G401 (cell line): ENCODE results near the gene TTC9B. TPM values are rescaled to one million over a fixed set of nuclear protein-coding genes. Genes with fewer than 3 reads are reported as not detected.
"Not testable (repeated sequence)": the region's sequence is repeated elsewhere in the genome, so short reads cannot be mapped to it uniquely, and the experiment has no call there.

Experiments
- DNase-seq: peaks from one replicate; pipeline ENCODE4 v3.0.0-alpha.2; 2015; ENCODE audit warnings: low spot score
- in situ Hi-C: cut with HindIII; loops from 2 replicates; pipeline ENCODE4 v1.10.0; 2016; ENCODE audit warnings: low sequenced_read_pairs, mixed read lengths
- total RNA-seq: library from RNA; depleted of rRNA; stranded (reverse); fragments of >200 nt; shearing (Covaris generic); gene quantifications from 2 replicates; pipeline ENCODE4 v1.2.3, GENCODE V29; 2014

The TTC9B gene
- total RNA-seq, 1 experiment from 2014 or later: not detected

DNA sequence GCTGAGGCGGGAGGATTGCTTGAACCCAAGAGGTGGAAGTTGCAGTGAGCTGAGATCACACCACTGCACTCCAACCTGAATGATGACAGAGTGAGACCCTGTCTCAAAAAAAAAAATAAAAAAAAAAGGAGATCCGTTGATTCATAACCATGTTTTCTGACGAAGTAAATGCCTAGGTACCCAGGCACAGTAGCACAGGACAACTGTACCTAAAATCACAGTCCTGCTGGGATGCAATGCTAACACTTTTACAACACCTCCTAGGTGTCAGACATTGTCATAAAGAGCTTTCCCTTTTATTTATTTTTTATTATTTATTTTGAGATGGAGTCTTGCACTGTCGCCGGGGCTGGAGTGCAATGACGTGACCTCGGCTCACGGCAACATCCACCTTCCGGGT is 2.5 kb upstream of the TTC9B start:
- in situ Hi-C loops: no loop called here

DNA sequence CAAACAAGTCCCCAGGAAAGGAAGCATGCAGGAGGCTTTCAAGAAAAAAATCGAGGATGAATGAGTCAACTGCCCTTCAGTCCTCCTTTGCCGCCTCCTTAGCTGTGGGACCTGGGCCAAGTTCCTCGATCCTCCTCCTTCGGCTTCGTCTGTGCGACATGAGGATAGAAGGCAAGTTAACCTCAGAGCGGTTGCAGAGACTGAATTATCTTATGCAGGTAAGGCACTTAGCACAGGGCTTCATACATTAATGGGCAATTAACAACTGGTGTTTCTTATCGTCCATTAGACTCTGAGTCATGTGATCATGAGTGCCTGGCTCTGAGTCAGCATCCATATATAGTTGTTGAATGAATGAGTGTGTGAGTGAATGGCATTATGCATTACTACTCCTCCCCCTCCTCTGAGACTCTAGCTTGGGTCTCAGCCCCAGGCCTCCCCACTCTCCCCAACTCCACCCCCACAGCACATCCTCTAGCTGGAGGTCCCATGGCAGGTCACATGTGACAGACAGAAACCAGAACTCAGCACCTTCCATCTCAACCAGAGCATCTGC is 1.6 kb upstream of the TTC9B start:
- in situ Hi-C loops: no loop called here
- DNase-seq: no peak

More for the DNA sequence above, 2.5 kb upstream of the TTC9B start:
- no peak for DNase-seq

DNA sequence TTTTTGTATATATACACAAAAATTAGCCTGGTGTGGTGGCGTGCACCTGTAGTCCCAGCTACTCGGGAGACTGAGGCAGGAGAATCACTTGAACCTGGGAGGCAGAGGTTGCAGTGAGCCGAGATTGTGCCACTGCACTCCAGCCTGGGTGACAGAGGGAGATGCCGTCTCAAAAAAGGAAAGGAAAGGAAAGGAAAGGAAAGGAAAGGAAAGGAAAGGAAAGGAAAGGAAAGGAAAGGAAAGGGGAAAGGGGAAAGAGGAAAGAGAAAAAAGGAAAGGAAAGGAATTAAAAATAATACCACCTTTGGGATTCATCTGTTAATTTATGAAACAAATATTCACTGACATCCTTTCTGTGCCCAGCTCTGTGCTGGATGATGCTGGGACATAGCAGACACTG is 845 bp upstream of the TTC9B start:
- in situ Hi-C loops: not testable (repeated sequence)

DNA sequence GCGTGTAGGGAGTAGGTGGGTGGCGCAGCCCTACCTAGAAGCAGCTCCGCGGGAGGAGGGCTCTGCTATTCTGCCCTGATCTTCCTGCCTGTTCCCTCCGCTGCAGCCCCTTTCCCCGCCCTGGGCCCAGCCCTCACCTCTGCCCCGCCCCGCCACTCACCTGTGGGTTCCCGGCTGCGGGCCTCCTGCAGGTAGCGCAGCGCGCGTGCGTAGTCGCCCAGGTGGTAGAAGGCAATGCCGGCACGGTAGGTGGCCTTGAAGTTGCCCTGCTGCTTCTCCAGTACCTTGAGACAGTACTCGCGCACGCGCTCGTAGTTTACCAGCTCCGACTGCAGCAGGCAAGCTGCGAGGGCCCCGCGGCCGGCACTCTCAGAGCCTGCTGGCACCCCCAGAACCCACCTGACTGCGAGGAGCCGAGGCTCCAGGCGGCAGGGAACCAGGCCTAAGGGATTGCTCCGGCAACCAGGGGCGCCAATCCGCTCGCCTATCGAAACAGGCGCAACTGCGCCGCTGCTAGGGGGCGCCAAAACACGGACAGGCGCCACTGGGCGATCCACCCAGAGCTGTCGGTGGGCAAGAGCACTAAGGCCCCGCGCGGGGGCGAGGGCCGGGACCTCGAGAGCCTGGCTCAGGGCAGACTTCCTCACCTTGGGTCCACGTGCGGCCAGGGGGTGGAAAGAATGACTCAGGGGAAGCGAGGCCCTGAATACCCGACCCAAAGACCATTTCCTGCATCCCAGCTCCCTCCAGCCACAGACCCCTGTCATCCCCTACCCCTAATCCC is 965 bp downstream of the TTC9B start:
- peak; percentile 71 for DNase-seq
- in situ Hi-C loops: no loop called here

More for the DNA sequence above, 845 bp upstream of the TTC9B start:
- DNase-seq: not testable (repeated sequence)

DNA sequence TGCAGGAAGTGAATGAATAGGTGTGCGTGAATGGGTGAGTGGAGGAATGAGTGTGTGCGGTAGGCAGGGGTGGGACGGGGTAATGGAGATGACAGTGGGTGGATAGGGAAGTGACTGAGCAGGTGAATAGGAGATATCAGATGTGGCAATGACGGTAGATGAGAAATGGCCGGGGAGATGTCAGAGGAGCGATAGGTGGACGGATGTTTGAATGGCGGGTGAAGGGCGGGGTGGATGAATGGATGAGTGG is 1.5 kb downstream of the TTC9B start:
- peak; percentile 26 for DNase-seq
- in situ Hi-C loops: no loop called here

DNA sequence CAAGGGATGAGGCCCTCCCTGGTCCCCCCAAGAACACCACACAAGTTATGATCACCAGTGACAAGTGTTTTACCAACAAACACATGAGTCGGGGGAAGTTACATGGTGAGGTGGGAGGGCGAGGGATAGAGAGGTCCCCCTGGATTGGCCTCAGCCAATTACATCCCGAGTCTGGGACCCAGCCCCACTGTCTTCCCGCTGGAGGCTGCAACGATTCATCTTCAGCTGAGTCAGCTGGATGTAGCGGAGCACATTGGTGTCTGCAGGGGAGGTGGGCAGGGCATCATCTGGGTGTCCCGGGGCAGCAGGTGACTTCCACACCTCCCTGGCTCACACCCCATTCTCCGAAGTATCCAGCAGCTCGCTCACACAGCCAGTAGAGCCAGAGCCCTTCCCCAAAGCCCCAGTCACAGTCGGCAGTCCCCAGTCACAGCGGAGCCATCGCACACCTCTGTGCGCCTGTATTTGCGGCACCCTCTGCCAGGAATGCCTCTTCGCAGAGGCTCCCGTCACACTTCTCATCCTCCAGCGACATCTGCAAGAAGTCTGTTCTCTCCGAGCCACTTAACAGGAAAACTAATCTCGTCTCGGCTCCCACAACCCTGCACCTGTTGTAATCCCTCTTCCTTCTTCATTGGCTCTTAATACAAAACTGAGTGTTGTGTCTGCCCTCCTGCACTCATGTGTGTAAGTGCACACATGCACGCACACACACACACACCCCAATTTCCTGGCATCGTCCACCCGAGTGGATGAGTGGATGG is 2.0 kb downstream of the TTC9B start:
- DNase-seq: peak; percentile 27
- in situ Hi-C loops: no loop called here

DNA sequence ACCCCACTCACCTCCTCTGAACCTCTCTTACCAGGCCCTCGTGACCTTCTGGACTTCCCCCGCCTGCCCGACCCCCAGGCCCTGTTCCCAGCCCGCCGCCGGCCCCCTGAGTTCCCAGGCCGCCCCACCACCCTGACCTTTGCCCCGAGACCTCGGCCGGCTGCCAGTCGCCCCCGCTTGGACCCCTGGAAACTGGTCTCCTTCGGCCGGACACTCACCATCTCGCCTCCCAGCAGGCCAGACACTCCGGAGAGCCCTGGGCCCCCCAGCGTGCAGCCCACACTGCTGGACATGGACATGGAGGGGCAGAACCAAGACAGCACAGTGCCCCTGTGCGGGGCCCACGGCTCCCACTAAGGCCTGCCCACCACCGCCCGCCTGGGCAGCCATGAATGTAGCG is 3.2 kb downstream of the TTC9B start:
- DNase-seq: no peak
- in situ Hi-C loops: no loop called here

DNA sequence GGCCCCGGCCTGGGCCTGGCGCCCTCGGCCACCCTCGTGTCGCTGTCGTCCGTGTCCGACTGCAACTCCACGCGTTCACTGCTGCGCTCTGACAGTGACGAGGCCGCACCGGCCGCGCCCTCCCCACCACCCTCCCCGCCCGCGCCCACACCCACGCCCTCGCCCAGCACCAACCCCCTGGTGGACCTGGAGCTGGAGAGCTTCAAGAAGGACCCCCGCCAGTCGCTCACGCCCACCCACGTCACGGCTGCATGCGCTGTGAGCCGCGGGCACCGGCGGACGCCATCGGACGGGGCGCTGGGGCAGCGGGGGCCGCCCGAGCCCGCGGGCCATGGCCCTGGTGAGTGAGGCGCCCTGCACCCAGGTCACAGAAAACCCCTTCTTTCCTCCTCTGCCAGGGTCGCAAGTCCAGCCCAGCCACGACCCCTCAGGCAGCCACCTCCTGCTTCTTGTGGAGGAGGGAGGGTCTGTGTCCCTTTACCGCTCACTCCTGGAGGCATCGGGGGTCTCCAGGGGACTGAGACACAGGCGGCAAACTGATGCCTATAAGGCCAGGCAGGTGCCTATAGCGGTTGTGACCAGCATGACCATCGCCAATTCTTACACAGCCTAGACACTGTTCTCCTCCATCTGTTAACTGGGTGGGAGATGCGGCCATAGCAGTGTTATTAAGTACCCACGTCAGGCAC is 4.2 kb downstream of the TTC9B start:
- in situ Hi-C loops: no loop called here
- no peak for DNase-seq

DNA sequence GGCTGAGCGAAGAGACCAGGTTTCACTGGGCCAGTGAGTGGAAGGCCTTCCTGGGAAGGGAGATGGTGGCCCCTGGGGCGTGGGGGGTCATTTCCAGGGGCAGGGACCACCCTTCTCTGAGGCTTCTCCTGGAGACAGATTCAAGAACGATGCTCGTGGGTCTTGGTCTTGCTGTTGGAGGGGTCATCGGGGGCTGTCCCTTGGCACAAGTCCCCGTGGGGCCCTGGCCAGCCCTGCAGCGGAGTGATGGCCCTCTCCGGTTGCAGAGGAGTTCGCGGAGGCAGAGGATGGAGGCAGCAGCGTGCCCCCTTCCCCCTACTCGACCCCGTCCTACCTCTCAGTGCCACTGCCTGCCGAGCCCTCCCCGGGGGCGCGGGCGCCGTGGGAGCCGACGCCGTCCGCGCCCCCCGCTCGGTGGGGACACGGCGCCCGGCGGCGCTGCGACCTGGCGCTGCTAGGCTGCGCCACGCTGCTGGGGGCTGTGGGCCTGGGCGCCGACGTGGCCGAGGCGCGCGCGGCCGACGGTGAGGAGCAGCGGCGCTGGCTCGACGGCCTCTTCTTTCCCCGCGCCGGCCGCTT is 4.8 kb downstream of the TTC9B start:
- in situ Hi-C loops: no loop called here
- no peak for DNase-seq

DNA sequence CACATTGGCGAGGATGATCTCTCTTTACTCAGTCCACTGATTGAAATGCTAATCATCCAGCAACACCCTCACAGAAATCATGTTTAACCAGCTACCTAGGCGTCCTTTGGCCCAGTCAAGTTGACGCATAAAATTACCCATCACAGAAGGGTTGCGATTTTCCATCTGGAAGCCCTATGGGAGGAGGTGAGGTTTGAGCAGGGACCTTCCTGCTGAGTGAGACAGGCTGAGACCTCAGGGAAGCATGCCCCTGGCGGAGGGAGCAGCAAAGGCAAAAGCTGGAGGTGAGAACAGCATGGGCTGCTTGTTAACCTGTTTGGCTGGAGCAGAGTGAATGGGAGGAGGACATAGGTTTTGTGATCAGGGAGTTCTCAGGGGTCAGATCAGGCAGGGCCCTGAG is 7.3 kb downstream of the TTC9B start:
- in situ Hi-C loops: no loop called here
- no peak for DNase-seq

DNA sequence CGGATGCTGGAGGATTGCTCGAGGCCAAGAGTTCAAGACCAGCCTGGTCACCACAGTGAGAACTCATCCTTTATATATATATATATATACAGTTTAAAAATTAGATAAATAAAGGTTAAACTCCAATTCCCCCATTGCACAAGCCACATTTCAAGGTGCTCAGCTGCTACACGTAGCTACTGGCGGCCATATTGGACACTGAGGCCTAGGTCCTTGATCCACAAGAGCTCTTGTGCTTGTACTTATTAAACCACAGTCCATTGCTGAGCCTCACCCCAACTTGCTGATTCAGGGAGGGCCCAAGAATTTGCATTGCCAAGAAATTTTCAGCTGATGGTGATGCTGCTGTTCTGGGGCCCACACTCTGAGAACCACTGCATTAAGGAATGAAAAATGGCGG is 9.6 kb downstream of the TTC9B start:
- no peak for DNase-seq
- in situ Hi-C loops: no loop called here

DNA sequence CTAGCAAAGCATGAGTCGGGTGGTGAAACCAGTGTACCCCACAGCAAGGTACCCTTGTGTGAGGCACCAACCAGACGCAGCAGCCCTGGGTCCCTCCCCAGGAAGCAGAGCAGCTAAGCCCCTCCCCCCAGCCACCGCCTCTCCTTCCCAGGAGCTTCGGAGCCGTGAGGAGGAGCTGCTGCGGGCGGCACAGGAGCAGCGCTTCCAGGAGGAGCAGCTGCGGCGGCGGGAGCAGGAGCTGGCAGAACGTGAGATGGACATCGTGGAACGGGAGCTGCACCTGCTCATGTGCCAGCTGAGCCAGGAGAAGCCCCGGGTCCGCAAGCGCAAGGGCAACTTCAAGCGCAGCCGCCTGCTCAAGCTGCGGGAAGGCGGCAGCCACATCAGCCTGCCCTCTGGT is 12.4 kb downstream of the TTC9B start:
- in situ Hi-C loops: no loop called here
- DNase-seq: no peak

DNA sequence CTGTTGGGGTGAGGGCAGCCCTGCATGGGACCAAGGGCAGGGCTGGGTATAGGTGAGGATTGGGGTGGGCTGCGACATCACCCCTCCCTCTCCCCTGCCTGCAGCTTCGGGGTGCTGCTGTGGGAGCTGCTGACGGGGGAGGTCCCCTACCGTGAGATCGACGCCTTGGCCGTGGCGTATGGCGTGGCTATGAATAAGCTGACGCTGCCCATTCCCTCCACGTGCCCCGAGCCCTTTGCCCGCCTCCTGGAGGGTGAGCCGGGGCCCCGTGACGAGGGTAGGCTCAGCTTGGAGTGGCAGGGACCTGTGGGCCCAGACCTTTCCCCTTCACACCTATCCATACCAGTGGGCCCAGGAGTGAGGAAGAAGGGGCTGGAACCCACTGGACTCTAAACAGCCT is 13.8 kb downstream of the TTC9B start:
- in situ Hi-C loops: no loop called here
- no peak for DNase-seq

DNA sequence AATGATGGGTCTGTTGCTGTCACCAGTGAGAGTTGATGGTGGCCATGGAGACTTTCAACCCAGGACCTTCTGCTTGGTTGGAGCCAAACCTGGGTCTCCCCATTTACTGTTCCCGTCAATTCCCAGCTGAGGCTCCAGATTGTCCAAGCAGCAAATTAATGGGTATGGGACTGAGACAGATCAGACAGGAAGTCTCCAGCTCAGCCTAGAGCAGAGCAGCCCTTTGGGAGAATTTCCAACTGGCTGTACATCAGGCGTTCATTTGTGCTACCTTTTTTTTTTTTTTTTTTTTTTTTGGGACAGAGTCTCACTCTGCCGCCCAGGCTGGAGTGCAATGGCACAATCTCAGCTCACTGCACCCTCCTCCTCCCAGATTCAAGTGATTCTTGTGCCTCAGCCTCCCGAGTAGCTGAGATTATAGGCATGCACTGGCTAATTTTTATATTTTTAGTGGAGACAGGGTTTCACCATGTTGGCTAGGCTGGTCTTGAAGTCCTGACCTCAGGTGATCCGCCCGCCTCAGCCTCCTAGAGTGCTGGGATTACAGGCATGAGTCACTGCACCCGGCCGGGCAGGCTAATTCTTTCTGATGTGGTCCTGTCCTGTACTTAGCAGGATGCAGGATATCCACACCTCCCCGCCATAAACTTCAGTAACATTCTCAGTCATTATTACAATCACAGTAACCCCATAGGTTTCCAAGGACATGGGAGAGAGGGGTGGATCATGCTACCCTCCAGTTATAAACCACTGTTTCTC is 17.7 kb downstream of the TTC9B start:
- in situ Hi-C loops: no loop called here
- DNase-seq: peak; percentile 60

DNA sequence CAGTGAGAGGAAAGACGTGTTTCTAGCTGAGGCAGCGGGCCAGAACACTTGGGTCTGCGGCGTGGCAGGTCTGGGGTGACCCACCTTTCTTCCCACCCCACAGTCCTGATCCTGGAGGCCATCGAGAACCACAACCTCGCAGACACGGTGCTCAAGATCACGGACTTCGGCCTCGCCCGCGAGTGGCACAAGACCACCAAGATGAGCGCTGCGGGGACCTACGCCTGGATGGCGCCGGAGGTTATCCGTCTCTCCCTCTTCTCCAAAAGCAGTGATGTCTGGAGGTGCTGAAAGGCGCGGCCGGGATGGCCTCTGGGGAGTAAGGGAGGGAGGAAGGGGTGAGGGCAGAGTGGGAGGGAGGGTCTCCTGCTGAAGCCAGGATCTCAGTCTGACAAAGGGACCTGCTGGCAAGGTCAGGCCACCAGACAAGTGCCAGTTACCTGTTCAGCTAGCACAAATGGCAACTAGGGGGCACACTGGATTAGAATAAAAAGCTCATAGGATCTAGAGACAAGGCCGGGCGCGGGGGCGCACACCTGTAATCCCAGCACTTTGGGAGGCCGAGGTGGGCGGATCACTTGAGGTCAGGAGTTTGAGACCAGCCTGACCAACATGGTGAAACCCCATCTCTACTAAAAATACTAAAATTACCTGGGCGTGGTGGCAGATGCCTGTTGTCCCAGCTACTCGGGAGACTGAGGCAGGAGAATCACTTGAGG is 19.8 kb downstream of the TTC9B start:
- DNase-seq: no peak
- in situ Hi-C loops: no loop called here

DNA sequence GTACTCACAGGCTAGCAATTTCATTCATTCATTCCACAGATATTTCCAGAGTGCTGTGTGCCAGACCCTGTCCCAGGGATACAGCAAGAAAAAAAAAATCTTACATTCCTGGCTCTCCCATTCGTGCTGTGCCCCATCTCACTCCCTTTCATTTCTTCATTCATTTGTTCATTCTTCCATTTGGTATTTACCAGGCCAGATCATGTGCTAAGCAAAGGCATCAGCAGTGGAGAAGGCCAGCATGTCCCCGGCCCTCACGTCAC is 24.7 kb downstream of the TTC9B start:
- in situ Hi-C loops: no loop called here

DNA sequence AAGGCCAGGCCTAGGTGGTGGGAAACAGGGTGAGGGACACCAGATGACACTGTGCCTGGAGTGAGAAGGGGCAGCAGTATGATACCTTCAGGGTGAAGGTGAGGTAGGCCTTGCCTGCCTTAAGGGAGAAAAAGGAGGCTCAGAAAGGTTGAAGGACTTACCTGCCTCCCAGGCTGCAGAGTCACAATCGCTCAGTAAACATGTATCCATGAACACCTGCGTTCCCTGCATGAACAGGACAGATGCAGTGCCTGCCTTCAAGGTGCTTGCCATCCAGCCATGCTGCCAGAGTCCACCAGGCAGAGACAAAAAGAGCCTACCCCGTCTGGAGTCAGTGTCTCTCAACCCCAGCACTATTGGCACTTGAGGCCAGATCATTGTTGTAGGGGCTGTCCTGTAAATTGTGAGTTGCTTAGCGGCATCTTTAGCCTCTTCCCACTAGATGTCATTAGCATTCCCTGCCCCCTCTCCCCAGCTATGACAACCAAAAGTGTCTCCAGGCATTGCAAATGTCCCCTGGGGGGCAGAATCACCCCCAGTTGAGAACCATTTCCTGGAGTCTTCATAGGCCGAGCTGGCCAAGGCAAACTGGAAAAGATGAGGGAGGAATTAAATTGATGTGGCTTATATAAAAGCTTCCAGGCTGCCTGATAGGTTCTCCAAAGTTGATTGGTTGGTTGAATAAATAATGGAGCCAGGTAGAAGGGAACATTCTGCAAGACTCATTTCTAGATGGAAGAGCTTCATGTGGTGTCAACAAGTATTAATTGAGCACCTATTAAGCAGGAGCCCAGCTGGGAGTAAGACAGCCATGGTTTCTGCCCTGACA is 25.2 kb downstream of the TTC9B start:
- in situ Hi-C loops: no loop called here
- no peak for DNase-seq

More for the DNA sequence above, 24.7 kb downstream of the TTC9B start:
- no peak for DNase-seq
